GM21576 (cell line): ENCODE results near the gene CSNK1G1.
"Not testable (repeated sequence)": the region's sequence is repeated elsewhere in the genome, so short reads cannot be mapped to it uniquely, and the experiment has no call there.

Source experiments
- ATAC-seq: cut with Tn5 transposase; IDR thresholded peaks from one replicate; pipeline ENCODE4 v1.9.1; 2021; ENCODE audit warnings: mild to moderate bottlenecking, moderate library complexity; ENCODE audit not compliant: unreplicated experiment

CSNK1G1 gene

GRCh38 chr15:64138331-64138941 lies 217.5 kb downstream of the CSNK1G1 start:
- no peak for ATAC-seq

GRCh38 chr15:64137226-64137833 lies 218.6 kb downstream of the CSNK1G1 start:
- no peak for ATAC-seq

GRCh38 chr15:64136347-64136746 lies 219.6 kb downstream of the CSNK1G1 start:
- ATAC-seq = no peak

DNA sequence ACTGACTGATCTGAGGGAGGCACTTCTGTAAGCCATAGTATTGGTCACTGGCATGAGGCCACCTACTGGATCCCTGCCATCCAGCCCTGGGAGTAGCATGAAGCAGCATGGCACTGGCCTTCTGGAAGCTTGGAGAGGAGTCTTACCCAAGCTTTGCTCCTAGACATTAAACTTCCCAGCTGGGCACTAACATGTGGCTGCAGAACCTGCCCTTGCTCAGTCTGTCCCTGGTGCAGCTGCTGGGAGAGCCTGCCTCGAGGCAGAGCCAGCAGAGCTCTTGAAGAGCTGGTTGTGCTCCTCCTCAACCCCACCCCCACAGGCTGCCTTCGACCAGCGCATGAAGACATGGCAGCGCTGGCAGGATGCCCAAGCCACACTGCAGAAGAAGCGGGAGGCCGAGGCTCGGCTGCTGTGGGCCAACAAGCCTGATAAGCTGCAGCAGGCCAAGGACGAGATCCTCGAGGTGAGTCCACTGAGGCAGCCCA lies 221.6 kb downstream of the CSNK1G1 start:
- no peak for ATAC-seq

GRCh38 chr15:64133623-64134344 lies 222.2 kb downstream of the CSNK1G1 start:
- ATAC-seq = no peak

DNA sequence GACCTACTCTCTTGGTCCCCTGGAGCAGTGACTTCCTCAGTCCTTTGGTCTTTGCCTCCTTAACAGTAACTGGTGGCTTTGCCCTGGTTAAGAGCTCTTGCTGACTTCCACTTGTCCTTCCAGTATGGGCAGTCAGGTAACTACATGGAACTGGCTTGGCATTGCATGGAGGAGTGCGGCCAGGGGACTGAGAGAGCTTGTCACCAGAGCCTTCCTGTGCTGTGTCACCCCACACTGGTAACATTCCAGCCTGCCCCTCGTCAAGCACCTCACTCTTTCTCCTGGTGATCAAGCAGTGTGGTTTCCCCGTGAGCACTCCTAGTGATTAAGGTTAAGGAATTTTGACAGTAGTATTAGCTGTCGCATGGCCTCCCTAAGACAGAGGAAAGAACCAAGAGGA lies 223.8 kb downstream of the CSNK1G1 start:
- ATAC-seq = no peak

- ATAC-seq = no peak
These were observed 224.4 kb downstream of the CSNK1G1 start for GRCh38 chr15:64131547-64131946.

- no peak for ATAC-seq
These were observed 225.8 kb downstream of the CSNK1G1 start for GRCh38 chr15:64130159-64130558.

DNA sequence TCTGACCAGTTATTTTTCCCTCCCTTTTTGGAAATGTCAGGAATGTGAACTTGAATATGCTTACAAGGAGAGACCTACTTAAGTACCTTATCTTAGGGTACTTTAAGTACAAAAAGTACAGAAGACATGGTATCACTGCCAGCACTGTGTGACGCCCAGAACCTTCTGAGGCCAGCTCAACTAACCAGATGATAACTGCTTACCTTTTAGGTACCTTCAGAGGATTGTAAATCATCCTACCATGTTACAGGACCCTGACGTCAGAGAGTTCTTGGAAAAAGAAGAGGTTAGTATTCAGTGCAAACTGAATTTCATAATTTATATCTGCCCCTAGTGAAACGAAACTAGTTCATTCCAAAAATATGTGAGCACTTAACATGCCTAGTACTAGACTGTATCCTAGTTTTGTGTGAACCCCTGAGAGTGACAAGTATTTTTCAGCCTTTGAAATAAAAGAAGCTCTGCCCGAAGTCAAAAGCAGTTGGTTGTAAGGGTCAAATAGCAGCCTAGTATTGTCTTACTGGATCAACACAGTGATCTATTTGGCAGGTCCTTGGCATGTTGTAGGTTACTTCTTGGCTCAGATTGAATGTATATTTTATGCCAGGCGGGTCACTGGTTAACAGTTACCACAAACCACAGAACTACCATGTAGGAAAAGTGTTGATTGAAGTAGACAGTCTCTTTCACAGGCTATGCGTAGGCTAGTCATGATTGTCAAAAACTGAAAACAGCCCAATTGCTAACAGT lies 228.3 kb downstream of the CSNK1G1 start:
- no peak for ATAC-seq

- ATAC-seq = no peak
These were observed 230.0 kb downstream of the CSNK1G1 start for GRCh38 chr15:64125978-64126377.

GRCh38 chr15:64122936-64123351 lies 233.0 kb downstream of the CSNK1G1 start:
- ATAC-seq = no peak

DNA sequence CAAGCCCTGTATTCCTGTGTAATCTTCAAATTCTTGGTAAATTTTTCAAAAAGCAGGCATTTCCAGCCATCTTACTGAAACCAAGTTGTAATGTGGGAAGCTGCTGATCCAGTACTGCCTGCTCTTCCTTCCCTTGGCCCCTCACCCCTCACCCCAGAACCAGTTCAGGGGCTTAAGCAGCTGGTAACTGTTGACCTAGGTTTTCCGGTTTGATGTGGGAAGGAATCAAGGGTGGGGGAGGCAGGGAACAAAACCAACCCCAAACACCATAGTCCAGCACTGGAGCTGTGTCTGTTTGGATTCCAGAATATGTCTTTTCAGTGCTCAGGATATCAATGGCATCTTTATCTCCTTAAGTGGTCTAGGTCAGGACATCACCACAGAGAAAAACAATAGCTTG lies 233.5 kb downstream of the CSNK1G1 start:
- ATAC-seq = no peak

GRCh38 chr15:64121614-64122013 lies 234.4 kb downstream of the CSNK1G1 start:
- no peak for ATAC-seq

GRCh38 chr15:64120322-64120721 lies 235.7 kb downstream of the CSNK1G1 start:
- ATAC-seq = not testable (repeated sequence)

DNA sequence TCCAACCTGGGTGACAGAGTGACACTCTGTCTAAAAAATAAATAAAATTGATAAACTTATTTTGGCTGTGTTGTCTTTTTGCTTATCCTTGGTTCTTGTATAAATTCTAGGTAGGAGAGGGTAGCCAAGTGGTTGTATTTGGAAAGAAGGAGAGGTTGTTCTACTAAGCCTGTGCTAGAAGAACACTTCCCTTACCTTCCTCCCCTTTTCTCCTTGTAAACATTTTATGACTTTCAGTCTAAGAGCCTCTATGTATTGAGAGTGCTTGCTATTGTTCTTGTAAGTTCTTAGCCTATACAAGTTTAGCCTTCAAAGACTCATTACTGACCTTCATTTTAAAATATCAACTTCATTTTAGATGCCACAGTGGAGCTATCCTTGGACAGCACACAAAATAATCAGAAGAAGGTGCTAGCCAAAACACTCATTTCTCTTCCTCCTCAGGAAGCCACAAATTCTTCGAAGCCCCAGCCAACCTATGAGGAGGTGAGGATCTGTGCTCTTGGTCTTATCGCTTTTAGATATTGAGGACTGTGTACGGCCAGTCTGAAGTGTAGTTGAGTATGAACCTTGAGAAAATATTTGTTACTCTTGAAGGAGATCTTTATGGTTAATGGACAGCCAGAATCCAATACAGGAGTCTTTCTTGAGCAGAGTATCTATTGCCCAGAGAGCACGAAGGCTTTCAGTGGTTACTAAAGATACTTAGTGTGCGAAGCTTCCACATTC lies 238.1 kb downstream of the CSNK1G1 start:
- no peak for ATAC-seq
